Measurements from ENCODE around the gene AP2A2.
"Not testable (repeated sequence)": the region's sequence is repeated elsewhere in the genome, so short reads cannot be mapped to it uniquely, and the experiment has no call there.

The AP2A2 gene

GRCh38 chr11:975376-975775 is 49.7 kb downstream of the AP2A2 start:
- DNase-seq (ENCODE audit: low read depth in 2 of 2) = not testable (repeated sequence)

GRCh38 chr11:975827-976226 is 50.2 kb downstream of the AP2A2 start:
- DNase-seq (ENCODE audit: low read depth in 2 of 2) = peak in 1 of 2 donors; percentile 5

GRCh38 chr11:976431-977160 is 50.9 kb downstream of the AP2A2 start:
- DNase-seq (ENCODE audit: low read depth in 2 of 2) = no peak

- no peak for DNase-seq (ENCODE audit: low read depth in 2 of 2)
Observed at GRCh38 chr11:977830-978720, 52.4 kb downstream of the AP2A2 start.

- DNase-seq (ENCODE audit: low read depth in 2 of 2) = no peak
Observed at GRCh38 chr11:978781-979180, 53.1 kb downstream of the AP2A2 start.

GRCh38 chr11:980438-981357 is 55.0 kb downstream of the AP2A2 start:
- no peak for DNase-seq (ENCODE audit: low read depth in 2 of 2)

GRCh38 chr11:981764-982163 is 56.1 kb downstream of the AP2A2 start:
- no peak for DNase-seq (ENCODE audit: low read depth in 2 of 2)

GRCh38 chr11:984546-984945 is 58.9 kb downstream of the AP2A2 start:
- no peak for DNase-seq (ENCODE audit: low read depth in 2 of 2)

GRCh38 chr11:985406-985805 is 59.7 kb downstream of the AP2A2 start:
- no peak for DNase-seq (ENCODE audit: low read depth in 2 of 2)

GRCh38 chr11:985848-986247 is 60.2 kb downstream of the AP2A2 start:
- DNase-seq (ENCODE audit: low read depth in 2 of 2) = no peak

- no peak for DNase-seq (ENCODE audit: low read depth in 2 of 2)
Observed at GRCh38 chr11:986270-986951, 60.7 kb downstream of the AP2A2 start.

GRCh38 chr11:986952-987305 is 61.3 kb downstream of the AP2A2 start:
- DNase-seq (ENCODE audit: low read depth in 2 of 2) = no peak

GRCh38 chr11:987671-988070 is 62.0 kb downstream of the AP2A2 start:
- DNase-seq (ENCODE audit: low read depth in 2 of 2) = no peak

GRCh38 chr11:990101-990500 is 64.4 kb downstream of the AP2A2 start:
- DNase-seq (ENCODE audit: low read depth in 2 of 2) = no peak

GRCh38 chr11:991034-991433 is 65.4 kb downstream of the AP2A2 start:
- no peak for DNase-seq (ENCODE audit: low read depth in 2 of 2)

- DNase-seq (ENCODE audit: low read depth in 2 of 2) = no peak
Observed at GRCh38 chr11:991711-992307, 66.1 kb downstream of the AP2A2 start.

- no peak for DNase-seq (ENCODE audit: low read depth in 2 of 2)
Observed at GRCh38 chr11:992577-992976, 66.9 kb downstream of the AP2A2 start.

GRCh38 chr11:993632-994167 is 68.0 kb downstream of the AP2A2 start:
- no peak for DNase-seq (ENCODE audit: low read depth in 2 of 2)

- no peak for DNase-seq (ENCODE audit: low read depth in 2 of 2)
Observed at GRCh38 chr11:995044-995751, 69.5 kb downstream of the AP2A2 start.

- DNase-seq (ENCODE audit: low read depth in 2 of 2) = no peak
Observed at GRCh38 chr11:995752-996420, 70.2 kb downstream of the AP2A2 start.

Data from stimulated activated CD4-positive, alpha-beta T cell treated with anti-CD3 and anti-CD28 coated beads, Interleukin-15, amount 100 ng/mL, for 48 hours (primary cell).